ENCODE data around the gene RBMXL3.

DNA sequence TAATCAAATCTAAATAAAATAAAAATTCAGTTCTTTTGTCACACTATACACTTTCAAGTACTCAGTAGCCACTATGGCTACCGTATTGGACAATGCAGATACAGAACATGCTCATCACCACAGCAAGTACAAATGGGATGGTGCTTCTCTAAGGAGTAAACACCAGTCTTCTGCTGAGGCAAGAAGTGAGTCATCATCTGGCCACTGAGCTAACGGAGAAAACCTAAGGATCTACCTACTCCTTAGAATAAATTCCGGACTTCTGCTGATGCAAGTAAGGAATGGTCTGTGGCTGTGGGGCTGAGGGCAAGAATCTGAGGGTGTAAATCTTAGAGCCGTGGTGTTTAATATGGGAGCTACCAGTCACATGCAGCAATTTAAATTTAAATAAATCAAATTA lies 11.3 kb upstream of the RBMXL3 start:
- TF ChIP-seq, protein P1, sequence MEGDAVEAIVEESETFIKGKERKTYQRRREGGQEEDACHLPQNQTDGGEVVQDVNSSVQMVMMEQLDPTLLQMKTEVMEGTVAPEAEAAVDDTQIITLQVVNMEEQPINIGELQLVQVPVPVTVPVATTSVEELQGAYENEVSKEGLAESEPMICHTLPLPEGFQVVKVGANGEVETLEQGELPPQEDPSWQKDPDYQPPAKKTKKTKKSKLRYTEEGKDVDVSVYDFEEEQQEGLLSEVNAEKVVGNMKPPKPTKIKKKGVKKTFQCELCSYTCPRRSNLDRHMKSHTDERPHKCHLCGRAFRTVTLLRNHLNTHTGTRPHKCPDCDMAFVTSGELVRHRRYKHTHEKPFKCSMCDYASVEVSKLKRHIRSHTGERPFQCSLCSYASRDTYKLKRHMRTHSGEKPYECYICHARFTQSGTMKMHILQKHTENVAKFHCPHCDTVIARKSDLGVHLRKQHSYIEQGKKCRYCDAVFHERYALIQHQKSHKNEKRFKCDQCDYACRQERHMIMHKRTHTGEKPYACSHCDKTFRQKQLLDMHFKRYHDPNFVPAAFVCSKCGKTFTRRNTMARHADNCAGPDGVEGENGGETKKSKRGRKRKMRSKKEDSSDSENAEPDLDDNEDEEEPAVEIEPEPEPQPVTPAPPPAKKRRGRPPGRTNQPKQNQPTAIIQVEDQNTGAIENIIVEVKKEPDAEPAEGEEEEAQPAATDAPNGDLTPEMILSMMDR (IDR thresholded peaks at IDR 0.05; ENCODE audit: low read length) = no peak
- TF ChIP-seq EZH2 (optimal IDR thresholded peaks at IDR 0.05; ENCODE audit: low read depth, low read length) (no peak), EZH2phosphoT487 (IDR thresholded peaks at IDR 0.05; ENCODE audit: low read length) (no peak)
